HG03064 (cell line): Measurements from ENCODE around the gene ANKRD42.

ENCODE experiments used
- ATAC-seq: cut with Tn5 transposase; IDR thresholded peaks from one replicate; pipeline ENCODE4 v1.9.1; 2021; ENCODE audit warnings: low read depth; ENCODE audit not compliant: unreplicated experiment

ANKRD42 gene

GRCh38 chr11:83193315-83194280 lies at the start of gene ANKRD42:
ANKRD42 (plus strand) TSS chr11:83193712; CDS start chr11:83194671, 959 bp downstream.
- peak; percentile 88 for ATAC-seq

GRCh38 chr11:83147895-83148294 lies 45.6 kb upstream of the ANKRD42 start:
- ATAC-seq: no peak

- ATAC-seq: no peak
These were observed 43.1 kb upstream of the ANKRD42 start for GRCh38 chr11:83150450-83150849.

GRCh38 chr11:83151274-83151977 lies 42.1 kb upstream of the ANKRD42 start:
- ATAC-seq: no peak

GRCh38 chr11:83152264-83152663 lies 41.2 kb upstream of the ANKRD42 start:
- no peak for ATAC-seq

- ATAC-seq: no peak
These were observed 39.7 kb upstream of the ANKRD42 start for GRCh38 chr11:83153764-83154163.

- ATAC-seq: peak; percentile 92
These were observed 37.1 kb upstream of the ANKRD42 start for GRCh38 chr11:83156144-83156995.

GRCh38 chr11:83156996-83157593 lies 36.4 kb upstream of the ANKRD42 start, which contains the start of gene PCF11:
PCF11 (plus strand) TSS chr11:83157131; CDS start chr11:83157440, 309 bp downstream.
- ATAC-seq: peak; percentile 4

GRCh38 chr11:83157594-83158356 lies 35.7 kb upstream of the ANKRD42 start:
- no peak for ATAC-seq

GRCh38 chr11:83158357-83158786 lies 35.1 kb upstream of the ANKRD42 start:
- ATAC-seq: no peak

- no peak for ATAC-seq
These were observed 34.3 kb upstream of the ANKRD42 start for GRCh38 chr11:83158965-83159901.

GRCh38 chr11:83159902-83160865 lies 33.3 kb upstream of the ANKRD42 start:
- no peak for ATAC-seq

GRCh38 chr11:83161610-83162199 lies 31.8 kb upstream of the ANKRD42 start:
- no peak for ATAC-seq

- peak; percentile 48 for ATAC-seq
These were observed 31.1 kb upstream of the ANKRD42 start for GRCh38 chr11:83162377-83162776.

- ATAC-seq: no peak
These were observed 27.2 kb upstream of the ANKRD42 start for GRCh38 chr11:83166193-83166866.

- no peak for ATAC-seq
These were observed 24.8 kb upstream of the ANKRD42 start for GRCh38 chr11:83168756-83169155.
